CD4-positive, alpha-beta T cell (primary cell): ENCODE measurements around the gene KANK2. TPM values are rescaled to one million over a fixed set of nuclear protein-coding genes. Genes with fewer than 3 reads are reported as not detected.

Experiments used
- ATAC-seq: fragments of 200-7000 bp; cut with Tn5 transposase; one replicate; pipeline ENCODE4 v1.10.0; 2022; ENCODE audit warnings: mild to moderate bottlenecking; ENCODE audit not compliant: poor library complexity
- CTCF ChIA-PET: fragments of 350-600 bp; sonication (Branson Sonifier 250); formaldehyde crosslinking; loops from one replicate; lab custom pipeline; 2021; ENCODE audit warnings: antibody characterized with exemption, inconsistent platforms; lab: Charles Lee
- POLR2A ChIA-PET: fragments of 350-600 bp; sonication (Branson Sonifier 250); formaldehyde crosslinking; loops from one replicate; lab custom pipeline; 2021; ENCODE audit warnings: antibody characterized with exemption, inconsistent platforms; lab: Charles Lee
- DNase-seq, 14 experiments: peaks; one replicate each; pipeline ENCODE4 v3.0.0-alpha.2; 2013 to 2020; ENCODE audit warnings: mixed read lengths in 2 of 14
- H3K27ac ChIP-seq, 2 donors: one replicate each; pipeline versions ENCODE4 v1.5.1 to v1.7.0; 2013; ENCODE audit warnings: low read length in 2 of 2, low read depth in 1 of 2, mild to moderate bottlenecking in 1 of 2
- H3K27me3 ChIP-seq, 2 experiments: 1 replicate in 1 of 2; 2 replicates in 1 of 2; pipeline versions ENCODE4 v1.6.1 to v1.7.0; 2013; ENCODE audit warnings: low read length in 2 of 2, control low read depth in 1 of 2, mild to moderate bottlenecking in 1 of 2, moderate library complexity in 1 of 2; ENCODE audit not compliant: insufficient read depth in 2 of 2, control insufficient read depth in 1 of 2
- H3K36me3 ChIP-seq: one replicate; pipeline ENCODE4 v1.6.1; 2013; ENCODE audit warnings: low read length, control low read depth; ENCODE audit not compliant: insufficient read depth
- H3K4me1 ChIP-seq: one replicate; pipeline ENCODE4 v1.6.1; 2013; ENCODE audit warnings: low read length, control low read depth; ENCODE audit not compliant: insufficient read depth
- H3K4me3 ChIP-seq: one replicate; pipeline ENCODE4 v1.5.1; 2013; ENCODE audit warnings: mild to moderate bottlenecking, low read length, moderate library complexity
- H3K9me3 ChIP-seq, 2 experiments: 1 replicate in 1 of 2; 2 replicates in 1 of 2; pipeline versions ENCODE4 v1.6.1 to v1.7.0; 2013; ENCODE audit warnings: low read length in 2 of 2, mild to moderate bottlenecking in 2 of 2, control low read depth in 1 of 2, moderate library complexity in 1 of 2; ENCODE audit not compliant: control insufficient read depth in 1 of 2, insufficient read depth in 1 of 2
- H3K27ac Mint-ChIP-seq: one replicate; pipeline ENCODE4 v1.8.0; 2020; ENCODE audit warnings: mixed read lengths
- H3K27me3 Mint-ChIP-seq: one replicate; pipeline ENCODE4 v1.8.0; 2021; ENCODE audit warnings: mixed read lengths
- H3K36me3 Mint-ChIP-seq: one replicate; pipeline ENCODE4 v1.8.0; 2021; ENCODE audit warnings: low read depth, mixed read lengths
- H3K4me1 Mint-ChIP-seq: one replicate; pipeline ENCODE4 v1.8.0; 2021; ENCODE audit warnings: low read depth, mixed read lengths
- H3K4me3 Mint-ChIP-seq: one replicate; pipeline ENCODE4 v1.8.0; 2020; ENCODE audit warnings: mild to moderate bottlenecking, mixed read lengths
- H3K9me3 Mint-ChIP-seq: one replicate; pipeline ENCODE4 v1.8.0; 2020; ENCODE audit warnings: mixed read lengths
- intact Hi-C, 2 experiments: fragments of 100-400 bp; cut with DNase I in 1 of 2; cut with micrococcal nuclease in 1 of 2; formaldehyde crosslinking; loops; one replicate each; pipeline versions ENCODE4 v1.15.1 to v1.9.0; 2023 to 2025; cut with DNase I, micrococcal nuclease
- total RNA-seq, 174 experiments: library from RNA in 2 of 174; stranded (reverse) in 2 of 174; gene quantifications; one replicate each; pipeline ENCODE4 v1.2.3 and lab custom pipeline; 2021 to 2026
- TF ChIP-seq, protein P1 (sequence below): fragments of 200-600 bp; IDR thresholded peaks from one replicate; pipeline ENCODE4 v1.8.0; 2022; ENCODE audit warnings: antibody characterized with exemption, mild to moderate bottlenecking

The KANK2 gene
- total RNA-seq, 2 experiments from 2014 or later: not detected

DNA sequence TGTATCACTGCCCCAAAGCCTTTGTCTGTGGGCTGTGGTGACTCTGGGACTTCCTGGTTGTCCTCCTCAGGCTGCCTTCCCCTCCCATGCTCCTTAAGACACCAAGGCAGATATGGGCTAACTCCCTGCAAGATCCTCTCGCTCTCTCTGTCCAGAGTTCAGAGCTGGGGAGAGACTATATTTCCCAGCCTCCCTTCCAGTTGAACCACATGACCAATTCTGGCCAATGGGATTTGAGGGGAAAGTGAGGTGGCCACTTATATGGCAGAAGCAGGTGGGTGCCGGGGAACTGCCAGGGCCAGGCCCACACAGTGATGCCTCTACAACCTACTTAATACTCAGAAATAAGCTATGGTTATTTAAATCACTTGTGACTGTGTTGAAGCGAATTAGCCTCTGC lies 25.9 kb upstream of the KANK2 start:
- DNase-seq (no peak), ATAC-seq (no peak)
- no peaks in the 10 kb centered on the region for H3K27me3 ChIP-seq
- Mint-ChIP-seq H3K4me1 (no peaks in the 10 kb centered on the region), H3K4me3 (no peak overlapping the region), H3K9me3 (peaks cover 16% of the 10 kb centered on the region), H3K36me3 (no peaks in the 10 kb centered on the region), H3K27ac (no peak overlapping the region), H3K27me3 (no peaks in the 10 kb centered on the region)
- no peak overlapping the region for H3K4me3 ChIP-seq
- POLR2A ChIA-PET: no interaction called here
- intact Hi-C loops: no loop called here
- CTCF ChIA-PET: no interaction called here
- TF ChIP-seq, protein P1, sequence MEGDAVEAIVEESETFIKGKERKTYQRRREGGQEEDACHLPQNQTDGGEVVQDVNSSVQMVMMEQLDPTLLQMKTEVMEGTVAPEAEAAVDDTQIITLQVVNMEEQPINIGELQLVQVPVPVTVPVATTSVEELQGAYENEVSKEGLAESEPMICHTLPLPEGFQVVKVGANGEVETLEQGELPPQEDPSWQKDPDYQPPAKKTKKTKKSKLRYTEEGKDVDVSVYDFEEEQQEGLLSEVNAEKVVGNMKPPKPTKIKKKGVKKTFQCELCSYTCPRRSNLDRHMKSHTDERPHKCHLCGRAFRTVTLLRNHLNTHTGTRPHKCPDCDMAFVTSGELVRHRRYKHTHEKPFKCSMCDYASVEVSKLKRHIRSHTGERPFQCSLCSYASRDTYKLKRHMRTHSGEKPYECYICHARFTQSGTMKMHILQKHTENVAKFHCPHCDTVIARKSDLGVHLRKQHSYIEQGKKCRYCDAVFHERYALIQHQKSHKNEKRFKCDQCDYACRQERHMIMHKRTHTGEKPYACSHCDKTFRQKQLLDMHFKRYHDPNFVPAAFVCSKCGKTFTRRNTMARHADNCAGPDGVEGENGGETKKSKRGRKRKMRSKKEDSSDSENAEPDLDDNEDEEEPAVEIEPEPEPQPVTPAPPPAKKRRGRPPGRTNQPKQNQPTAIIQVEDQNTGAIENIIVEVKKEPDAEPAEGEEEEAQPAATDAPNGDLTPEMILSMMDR: no peak
- H3K9me3 ChIP-seq: peaks cover 10 to 19% of the 10 kb centered on the region in 2 experiments
- no peaks in the 10 kb centered on the region for H3K4me1 ChIP-seq
- no peaks in the 10 kb centered on the region for H3K36me3 ChIP-seq
- no peak overlapping the region for H3K27ac ChIP-seq

DNA sequence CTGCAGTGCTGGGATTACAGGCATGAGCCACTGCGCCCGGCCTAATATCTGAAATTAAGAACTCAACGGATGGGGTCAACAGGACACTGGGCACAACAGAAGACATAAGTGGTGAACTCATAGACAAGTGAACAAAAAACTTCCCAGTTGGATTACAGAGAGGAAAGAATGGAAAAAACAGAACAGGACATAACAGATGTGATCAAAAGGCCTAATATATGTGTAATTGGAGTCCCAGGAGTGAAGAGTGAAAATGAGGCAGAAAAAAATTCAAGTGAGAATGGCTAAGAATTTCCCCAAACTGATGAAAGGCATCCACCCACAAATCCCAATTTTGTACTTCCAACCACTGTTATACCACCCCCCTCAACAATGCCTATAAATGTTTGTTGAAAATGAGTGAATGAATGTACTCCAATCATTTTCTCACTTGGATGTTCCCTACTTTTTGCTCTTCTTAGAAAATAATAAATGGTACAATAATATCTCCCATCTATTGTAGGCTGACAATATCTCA lies 23.8 kb upstream of the KANK2 start:
- H3K4me1 Mint-ChIP-seq: no peaks in the 10 kb centered on the region
- Histone ChIP-seq H3K27me3 (no peaks in the 10 kb centered on the region), H3K9me3 (peaks cover 10 to 28% of the 10 kb centered on the region in 2 experiments), H3K27ac (no peak overlapping the region), H3K4me1 (no peaks in the 10 kb centered on the region), H3K4me3 (no peak overlapping the region), H3K36me3 (no peaks in the 10 kb centered on the region)
- CTCF ChIA-PET: no interaction called here
- H3K27ac Mint-ChIP-seq: no peak overlapping the region
- peaks cover 16% of the 10 kb centered on the region for H3K9me3 Mint-ChIP-seq
- TF ChIP-seq, protein P1: no peak
- no peak overlapping the region for H3K4me3 Mint-ChIP-seq
- POLR2A ChIA-PET: no interaction called here
- DNase-seq (no peak), ATAC-seq (no peak)
- intact Hi-C loops: no loop called here
- no peaks in the 10 kb centered on the region for H3K27me3 Mint-ChIP-seq
- H3K36me3 Mint-ChIP-seq: no peaks in the 10 kb centered on the region

DNA sequence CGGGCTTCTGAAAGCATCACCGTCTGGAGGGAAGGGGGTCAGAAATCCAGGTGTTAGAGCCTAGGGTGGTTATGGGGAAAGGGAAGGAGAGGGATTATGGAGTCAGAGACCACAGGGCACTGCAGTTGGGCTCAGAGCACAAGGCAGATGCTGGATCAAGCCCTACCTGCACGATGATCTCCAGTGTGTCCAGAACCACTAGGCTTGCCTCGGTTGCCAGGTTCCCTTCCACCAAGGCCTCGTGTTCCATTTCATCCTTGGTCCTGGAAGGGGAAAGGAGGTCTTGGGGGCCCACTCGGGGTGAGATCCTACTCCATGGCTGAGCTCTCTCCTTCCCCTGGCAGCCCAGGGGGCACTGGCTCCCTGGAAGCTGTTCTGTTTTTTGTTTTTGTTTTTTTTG lies 17.0 kb upstream of the KANK2 start:
- no peaks in the 10 kb centered on the region for H3K4me1 Mint-ChIP-seq
- H3K9me3 Mint-ChIP-seq: no peaks in the 10 kb centered on the region
- H3K27me3 ChIP-seq: peaks cover 0 to 3% of the 10 kb centered on the region in 2 experiments
- no peak overlapping the region for H3K4me3 ChIP-seq
- H3K4me1 ChIP-seq: no peaks in the 10 kb centered on the region
- no peaks in the 10 kb centered on the region for H3K36me3 ChIP-seq
- ChIA-PET POLR2A (no interaction called here), CTCF (no interaction called here)
- no peak overlapping the region for H3K27ac Mint-ChIP-seq
- peaks cover 0 to 9% of the 10 kb centered on the region in 2 experiments for H3K9me3 ChIP-seq
- no peaks in the 10 kb centered on the region for H3K36me3 Mint-ChIP-seq
- H3K4me3 Mint-ChIP-seq: no peak overlapping the region
- ATAC-seq: no peak
- TF ChIP-seq, protein P1: no peak
- H3K27ac ChIP-seq: no peak overlapping the region
- H3K27me3 Mint-ChIP-seq: no peaks in the 10 kb centered on the region
- intact Hi-C loops: no loop called here
- DNase-seq: no peak
